Ishikawa (cell line): ENCODE data around the gene LCE1F.

Source experiments
- CREB1 ChIP-seq: IDR thresholded peaks from 2 replicates; pipeline ENCODE4 v1.6.1; 2012; ENCODE audit warnings: low read depth
- EGR1 ChIP-seq: IDR thresholded peaks from 2 replicates; pipeline ENCODE4 v1.6.1; 2012
- EP300 ChIP-seq: IDR thresholded peaks from 2 replicates; pipeline ENCODE4 v1.6.1; 2012; ENCODE audit warnings: borderline replicate concordance
- FOXM1 ChIP-seq: IDR thresholded peaks from 2 replicates; pipeline ENCODE4 v1.6.1; 2012; ENCODE audit warnings: low read depth, borderline replicate concordance
- MAX ChIP-seq: IDR thresholded peaks from 2 replicates; pipeline ENCODE4 v1.6.1; 2012
- TAF1 ChIP-seq: IDR thresholded peaks from 2 replicates; pipeline ENCODE4 v1.6.1; 2012; ENCODE audit warnings: low read depth, mild to moderate bottlenecking
- TF ChIP-seq, protein P1 (sequence below): IDR thresholded peaks from 2 replicates; pipeline ENCODE4 v1.6.1; 2012; ENCODE audit warnings: low read depth, mild to moderate bottlenecking

- TF ChIP-seq EGR1 (no peak), EP300 (no peak), CREB1 (no peak), MAX (no peak), TAF1 (no peak), FOXM1 (no peak)
- TF ChIP-seq, protein P1, sequence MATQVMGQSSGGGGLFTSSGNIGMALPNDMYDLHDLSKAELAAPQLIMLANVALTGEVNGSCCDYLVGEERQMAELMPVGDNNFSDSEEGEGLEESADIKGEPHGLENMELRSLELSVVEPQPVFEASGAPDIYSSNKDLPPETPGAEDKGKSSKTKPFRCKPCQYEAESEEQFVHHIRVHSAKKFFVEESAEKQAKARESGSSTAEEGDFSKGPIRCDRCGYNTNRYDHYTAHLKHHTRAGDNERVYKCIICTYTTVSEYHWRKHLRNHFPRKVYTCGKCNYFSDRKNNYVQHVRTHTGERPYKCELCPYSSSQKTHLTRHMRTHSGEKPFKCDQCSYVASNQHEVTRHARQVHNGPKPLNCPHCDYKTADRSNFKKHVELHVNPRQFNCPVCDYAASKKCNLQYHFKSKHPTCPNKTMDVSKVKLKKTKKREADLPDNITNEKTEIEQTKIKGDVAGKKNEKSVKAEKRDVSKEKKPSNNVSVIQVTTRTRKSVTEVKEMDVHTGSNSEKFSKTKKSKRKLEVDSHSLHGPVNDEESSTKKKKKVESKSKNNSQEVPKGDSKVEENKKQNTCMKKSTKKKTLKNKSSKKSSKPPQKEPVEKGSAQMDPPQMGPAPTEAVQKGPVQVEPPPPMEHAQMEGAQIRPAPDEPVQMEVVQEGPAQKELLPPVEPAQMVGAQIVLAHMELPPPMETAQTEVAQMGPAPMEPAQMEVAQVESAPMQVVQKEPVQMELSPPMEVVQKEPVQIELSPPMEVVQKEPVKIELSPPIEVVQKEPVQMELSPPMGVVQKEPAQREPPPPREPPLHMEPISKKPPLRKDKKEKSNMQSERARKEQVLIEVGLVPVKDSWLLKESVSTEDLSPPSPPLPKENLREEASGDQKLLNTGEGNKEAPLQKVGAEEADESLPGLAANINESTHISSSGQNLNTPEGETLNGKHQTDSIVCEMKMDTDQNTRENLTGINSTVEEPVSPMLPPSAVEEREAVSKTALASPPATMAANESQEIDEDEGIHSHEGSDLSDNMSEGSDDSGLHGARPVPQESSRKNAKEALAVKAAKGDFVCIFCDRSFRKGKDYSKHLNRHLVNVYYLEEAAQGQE: no peak
Observed at GRCh38 chr1:152735648-152736047, 39.3 kb upstream of the LCE1F start.
